NCI-H226 (cell line): ENCODE measurements around the gene ADARB2.
"Not testable (repeated sequence)": the region's sequence is repeated elsewhere in the genome, so short reads cannot be mapped to it uniquely, and the experiment has no call there.

Source experiments
- DNase-seq: peaks from one replicate; pipeline ENCODE4 v3.0.0-alpha.2; 2015

Gene ADARB2

DNA sequence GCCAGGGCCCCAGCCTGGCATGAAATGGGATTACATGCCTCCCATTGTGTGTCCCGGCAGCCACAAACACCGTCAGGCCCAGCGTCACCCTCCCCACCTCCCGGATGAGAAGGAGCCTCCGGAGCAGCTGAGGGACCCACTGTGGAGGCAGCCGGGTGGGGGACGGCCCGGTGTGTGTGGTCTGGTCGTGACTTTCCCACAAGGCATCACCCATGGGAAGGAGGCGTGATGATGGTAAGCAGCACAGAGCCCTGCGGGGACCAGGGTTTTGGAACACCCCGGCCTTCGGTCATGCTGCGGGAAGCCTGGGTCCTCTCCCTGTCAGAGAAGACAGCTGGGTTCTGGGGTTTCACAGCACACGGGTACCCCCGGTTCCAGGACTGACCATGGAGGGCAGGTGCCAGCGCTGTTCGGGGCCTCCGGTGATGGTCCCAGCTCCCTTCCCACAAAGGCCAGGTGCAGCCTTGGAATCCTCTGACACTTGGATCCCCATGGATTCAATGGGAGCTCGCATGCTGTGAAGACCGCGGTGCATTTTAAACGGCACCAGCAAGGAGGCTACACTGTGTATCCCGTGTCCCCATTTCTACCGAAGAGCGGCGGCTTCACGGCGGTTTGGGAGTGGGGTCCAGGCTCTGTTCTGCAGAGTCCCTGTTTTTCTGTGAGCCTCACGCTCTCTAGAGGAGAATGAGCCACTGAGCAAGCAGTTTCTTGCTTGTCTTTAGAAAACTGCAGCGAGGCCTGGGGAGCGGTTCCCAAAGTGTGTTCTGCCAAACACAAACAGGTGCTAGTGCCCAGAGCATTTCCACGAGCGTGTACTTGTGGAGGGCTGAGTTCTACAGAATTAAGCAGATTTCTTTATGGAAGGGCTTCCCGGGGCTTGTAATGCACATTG, 336.0 kb downstream of the ADARB2 start:
- no peak for DNase-seq

DNA sequence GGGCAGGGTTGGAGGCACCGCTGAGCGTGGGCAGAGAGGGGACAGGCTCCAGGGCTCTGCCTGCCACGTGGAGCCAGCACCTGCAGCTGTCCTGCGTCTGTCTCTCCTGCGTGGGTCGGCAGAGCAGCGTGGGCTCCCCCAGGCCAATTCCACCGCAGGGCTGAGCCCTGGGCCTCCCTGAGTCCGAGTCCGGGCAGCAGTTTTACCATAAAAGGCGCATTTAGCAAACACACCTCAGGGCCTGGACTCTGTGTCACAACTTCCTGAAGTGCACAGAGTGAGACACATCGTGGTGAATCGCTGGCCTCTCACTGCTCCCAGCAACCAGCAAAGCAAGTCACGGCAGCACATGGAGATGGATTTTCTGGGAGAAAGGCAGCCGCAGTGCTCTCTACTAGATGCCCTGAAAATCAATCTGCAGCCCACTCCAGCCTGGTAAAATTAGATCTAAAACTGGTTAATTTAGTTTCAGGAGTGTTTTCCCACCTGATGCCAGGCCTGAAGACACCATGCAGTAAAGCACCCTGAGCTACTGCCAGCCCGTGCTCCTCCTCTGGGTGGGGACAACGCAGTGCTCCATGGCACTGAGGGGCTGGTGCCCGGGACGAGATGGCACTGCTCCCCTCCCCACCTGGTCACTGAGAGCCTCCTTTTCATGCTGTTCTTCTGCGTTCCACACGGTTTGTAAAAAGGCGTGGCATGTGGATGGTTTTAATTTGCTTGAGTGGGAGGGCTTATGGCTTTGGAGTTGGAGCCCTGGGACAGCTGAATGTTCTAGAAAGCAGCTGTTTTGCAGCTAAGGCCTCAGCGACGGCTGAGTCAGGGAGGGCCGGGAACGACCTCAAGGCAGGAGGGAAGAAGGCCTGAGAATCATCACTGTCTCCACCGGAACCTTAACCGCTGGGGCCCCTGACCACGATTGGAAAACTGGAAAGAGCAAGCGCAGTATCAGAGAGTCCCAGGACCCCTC, 336.9 kb downstream of the ADARB2 start:
- no peak for DNase-seq

DNA sequence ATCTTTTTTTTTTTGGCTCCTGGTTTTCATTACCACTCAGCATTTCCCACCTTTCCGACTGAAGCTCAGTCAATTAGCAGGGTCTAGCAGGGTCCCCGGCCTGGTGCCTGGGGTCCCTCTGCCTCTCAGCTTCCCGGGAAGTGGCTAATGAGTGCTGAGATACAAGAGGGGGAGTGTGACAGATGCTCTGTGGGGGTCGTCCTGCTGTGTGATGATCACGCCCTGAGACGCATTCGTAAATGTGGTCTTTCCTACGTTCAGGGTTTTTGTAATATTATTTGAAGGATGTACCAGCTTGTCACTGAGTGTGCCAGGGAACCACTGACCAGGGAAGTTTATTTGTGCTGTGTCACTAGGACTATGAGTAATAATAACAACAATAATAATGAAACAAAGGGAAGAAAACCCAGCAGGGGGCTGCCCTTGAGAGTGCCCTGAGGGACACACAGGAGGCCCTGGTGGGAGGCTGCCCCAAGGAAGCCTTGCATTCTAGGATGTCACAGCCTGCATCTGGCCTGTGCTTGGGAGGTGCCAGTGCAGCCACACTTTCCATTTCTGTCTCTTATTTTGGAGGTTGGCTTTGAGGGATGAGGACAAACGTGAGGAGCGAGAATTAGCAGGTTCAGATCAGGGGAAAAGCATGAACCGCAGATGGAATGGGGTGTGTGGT, 337.8 kb downstream of the ADARB2 start:
- no peak for DNase-seq

DNA sequence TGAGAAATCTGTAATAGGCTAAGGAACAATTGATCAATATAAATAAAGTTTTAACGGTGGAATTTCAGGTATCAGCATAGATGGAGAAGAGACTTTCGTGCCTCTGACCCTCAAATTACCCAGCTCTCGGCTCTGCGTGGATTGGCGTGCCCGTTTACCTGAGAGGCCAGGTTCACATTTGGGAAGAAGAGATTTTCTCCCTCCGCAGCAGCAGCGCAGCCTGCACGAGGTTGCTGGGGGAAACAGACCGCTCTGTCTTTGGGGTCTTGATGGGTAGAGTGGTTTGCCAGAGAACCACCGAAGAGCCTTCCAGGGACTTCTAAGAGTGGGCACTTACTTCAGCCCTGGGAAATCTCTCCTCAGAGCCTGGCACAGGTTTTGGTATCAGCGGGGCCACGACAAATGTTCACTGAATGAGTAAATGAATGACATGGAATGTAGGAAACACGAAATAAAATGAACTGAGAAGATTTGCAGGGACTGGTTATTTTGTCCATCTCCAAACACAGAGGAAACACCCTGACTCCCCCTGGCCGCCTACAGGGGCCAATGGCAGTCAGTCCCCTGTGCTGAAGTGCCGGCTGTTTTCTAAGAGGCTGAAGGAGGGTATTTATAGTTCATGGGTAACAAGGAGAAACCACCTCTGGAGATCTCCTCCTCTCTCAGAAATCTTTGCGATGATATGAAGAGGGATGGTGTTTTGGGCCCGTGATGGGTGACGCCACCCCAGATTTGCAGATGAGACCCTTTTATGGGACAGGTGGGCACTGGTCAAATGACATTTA, 338.5 kb downstream of the ADARB2 start:
- no peak for DNase-seq

GRCh38 chr10:1398116-1398515, 339.2 kb downstream of the ADARB2 start:
- not testable (repeated sequence) for DNase-seq

DNA sequence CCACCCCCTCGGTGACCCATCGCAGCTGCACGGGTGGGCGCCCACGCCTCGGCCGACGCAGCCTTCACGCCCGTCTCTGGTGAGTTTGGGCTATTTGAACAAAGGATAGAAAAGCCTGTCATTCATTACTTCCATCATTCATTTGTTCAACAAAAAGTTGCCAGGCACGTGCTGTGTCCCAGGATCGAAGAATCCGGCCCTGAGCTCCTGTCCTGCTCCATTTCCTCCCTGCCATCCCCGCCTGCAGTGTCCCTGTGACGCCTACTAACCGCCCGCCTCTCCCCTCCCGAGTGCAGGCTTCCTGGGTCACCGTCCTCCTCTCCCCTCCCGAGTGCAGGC, 341.1 kb downstream of the ADARB2 start:
- DNase-seq, result no peak

DNA sequence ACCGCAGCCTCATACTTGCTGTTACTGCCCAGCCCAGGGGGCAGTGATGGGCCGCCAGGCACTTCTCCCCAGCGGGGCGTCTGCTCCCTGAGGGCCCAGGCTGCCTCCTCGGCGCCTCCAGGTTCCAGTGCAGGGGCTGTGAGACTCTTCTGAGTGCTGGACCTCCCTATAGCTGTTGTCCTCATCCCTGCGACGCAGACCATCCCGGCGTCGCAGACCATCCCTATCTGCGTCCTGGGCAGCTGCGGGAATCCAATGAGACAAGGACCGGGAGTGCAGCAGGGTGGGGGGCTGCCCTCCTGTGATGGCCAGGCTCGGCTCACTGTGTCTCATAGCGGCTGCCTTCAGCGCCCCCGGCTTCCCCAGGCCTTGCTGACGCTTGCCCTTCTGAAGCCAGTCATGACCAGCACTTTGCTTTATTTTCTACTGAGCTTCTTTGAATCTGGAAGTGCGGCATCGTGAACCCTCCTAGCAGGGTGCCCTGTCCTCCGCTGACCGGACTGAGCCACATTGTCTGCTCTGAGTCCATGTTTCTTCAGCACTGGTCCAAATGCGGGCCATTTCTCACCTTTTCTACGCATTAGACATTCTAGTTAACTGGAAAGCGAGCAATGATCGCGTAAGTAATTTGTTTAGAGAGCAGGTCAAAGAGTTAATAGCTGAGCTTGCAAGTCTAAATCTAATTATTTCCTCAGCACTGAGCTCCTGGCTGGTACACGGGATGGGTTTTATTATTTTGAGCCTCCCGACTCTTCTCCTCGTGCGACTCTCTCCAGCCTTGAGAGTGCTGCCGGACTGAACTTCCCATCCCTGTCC, 341.6 kb downstream of the ADARB2 start:
- DNase-seq, result no peak

DNA sequence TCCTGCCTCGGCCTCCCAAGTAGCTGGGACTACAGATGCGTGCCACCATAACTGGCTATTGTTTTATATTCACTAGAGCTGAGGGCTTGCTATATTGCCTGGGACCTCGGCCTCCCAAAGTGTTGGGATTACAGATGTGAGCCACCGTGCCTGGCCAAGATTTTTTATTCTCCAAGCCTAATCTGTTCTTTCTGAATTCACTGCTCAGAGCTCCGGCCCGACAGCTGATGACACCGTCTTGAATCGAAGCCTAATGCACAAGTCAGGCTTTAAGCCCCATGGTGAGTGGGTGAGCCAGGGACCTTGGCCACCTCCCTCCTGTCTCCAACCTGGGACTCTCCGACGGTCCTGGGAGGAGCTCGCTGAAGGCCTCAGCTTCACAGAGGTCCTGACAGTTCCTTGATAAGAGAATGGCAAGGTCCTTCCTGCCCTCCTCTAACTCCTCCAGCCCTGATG, 342.3 kb downstream of the ADARB2 start:
- DNase-seq, result no peak

DNA sequence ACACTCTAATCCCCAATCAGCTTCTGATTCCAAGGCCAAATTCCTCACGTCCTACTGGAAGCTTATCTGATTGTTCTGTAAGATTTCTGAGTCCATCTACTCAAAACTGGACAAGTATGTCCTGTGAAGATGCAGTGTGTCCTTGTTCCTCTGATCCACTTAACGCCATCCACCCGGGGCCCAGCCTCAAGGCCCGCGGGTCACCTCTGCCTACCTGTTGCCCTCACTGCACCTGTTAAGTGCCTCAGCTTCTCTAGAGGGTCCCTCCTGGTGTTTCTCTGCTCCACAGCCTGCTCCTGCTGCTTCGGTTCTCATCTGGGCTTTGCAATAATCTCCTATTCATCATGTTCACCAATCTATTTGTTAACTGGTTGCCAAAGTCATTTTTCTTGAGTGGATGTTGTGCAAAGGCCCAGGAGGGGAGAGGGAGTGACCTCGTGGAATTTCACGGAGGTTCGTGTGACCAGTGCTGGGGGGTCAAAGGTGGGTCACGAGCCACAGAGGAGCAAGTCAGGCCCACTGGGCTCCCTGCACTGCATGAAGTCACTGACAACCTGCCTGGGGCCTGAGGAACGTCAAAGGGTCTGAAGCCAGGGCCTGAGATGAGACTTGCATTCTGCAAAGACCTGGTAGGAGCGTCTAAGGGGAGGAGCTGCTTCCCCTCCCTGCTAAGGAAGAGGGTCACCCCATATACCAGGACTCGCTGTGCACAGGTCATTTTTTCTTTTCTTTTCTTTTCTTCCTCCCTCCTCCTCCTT, 343.0 kb downstream of the ADARB2 start:
- no peak for DNase-seq

DNA sequence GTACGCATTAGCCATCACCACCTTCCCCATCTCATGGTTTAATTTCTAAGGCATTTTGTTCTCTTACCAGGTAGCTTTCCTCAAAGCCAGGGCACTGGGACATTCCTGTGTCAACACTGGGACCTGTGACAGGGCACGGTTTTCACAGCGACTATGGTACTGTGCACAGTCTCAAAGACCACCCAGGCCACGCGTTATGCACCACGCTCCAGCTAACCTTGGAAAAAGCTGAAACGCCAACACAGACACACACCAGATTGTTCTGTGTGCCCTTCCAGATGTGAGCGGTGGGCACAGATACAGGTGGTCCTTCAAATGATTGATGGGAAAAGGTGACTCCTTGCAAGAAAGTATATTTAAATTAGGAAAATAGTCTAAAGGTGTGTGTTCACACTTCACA, 343.8 kb downstream of the ADARB2 start:
- DNase-seq, result no peak

GRCh38 chr10:1392127-1392526, 345.2 kb downstream of the ADARB2 start:
- DNase-seq, result no peak

DNA sequence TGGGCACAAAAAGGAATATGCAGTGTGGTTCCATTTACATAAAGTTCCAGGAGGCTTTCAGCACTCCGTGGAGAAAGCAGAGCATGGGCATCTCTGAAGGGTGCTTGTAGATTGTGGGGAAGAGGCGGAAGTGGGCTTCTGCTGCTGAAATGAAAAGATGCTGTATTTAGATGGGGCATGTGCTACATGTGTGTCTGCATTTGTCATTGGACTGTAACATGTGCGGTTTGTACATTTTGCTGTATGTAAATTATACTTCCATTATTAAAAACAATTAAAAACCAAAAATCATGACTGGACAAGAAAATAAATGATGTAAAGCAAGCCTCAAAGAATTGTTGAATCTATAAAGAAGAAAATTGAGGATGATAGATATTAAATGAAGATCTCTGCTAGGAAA, 347.1 kb downstream of the ADARB2 start:
- no peak for DNase-seq

DNA sequence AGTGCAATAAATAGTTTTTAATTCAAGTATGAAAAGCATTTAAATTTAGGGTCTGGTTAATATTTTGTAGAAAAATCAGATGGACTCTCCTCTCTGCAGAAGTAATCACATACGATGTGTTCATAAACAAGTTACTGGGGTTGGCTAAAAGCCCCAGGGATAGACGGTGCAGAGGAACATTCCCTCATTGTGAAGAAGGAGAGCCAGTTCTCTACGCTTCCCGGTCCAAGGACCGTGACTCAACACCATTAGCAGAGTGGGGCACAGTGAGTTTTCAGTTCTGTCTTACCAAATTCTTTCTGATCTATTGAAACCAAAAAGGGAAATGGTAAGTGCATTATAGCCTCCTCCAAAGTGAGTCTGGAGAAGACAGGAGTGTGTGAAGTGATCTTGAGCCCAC, 353.3 kb downstream of the ADARB2 start:
- no peak for DNase-seq

- DNase-seq, result no peak
Measured at GRCh38 chr10:1382711-1383110, 354.6 kb downstream of the ADARB2 start.

GRCh38 chr10:1381339-1381738, 356.0 kb downstream of the ADARB2 start:
- DNase-seq, result no peak

DNA sequence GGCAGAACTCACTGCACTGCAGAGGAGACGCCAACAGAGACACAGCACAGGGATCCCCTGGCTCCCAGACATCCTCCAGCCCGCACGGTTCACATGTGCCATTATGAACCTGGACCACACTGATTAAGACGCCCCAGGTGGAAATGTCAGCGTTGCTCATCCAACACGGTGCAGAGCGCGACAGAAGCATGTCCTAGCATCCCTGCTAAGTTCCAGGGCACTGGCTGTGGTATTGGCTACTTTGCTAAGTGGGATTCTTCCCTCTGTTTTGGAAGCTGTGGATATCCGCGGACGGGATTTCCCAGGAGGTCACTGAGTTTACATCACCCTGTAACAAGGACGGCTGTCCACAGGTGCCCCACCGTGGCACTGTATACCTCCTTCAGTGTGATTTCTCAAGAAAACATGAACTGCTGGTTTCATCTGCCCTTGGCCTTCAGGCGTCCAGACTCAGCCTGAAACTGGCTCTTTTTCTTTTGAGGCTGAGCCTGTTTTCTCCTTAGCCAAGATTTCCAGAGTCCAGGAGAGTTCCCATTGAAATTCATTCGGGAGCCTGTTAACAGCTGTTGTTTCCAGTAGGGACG, 357.1 kb downstream of the ADARB2 start:
- no peak for DNase-seq

DNA sequence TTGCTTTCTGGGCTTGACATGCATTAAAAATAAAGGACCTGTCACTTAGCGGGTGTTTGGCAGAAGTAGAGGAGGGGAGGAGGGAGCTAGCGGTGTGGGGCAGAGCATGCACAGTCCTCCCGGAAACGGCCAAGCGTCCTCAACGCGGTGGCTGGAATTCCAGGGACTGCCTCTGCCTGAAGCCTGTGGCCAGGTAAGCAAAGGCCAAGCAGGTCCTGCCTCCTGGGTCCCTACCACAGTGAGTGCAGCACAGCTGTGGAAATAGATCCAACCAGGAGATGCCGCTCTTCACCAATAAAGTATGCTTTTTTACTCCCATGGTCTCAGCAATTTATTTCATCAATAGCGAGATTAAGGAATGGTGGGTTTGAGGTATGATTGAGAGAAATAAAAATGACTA, 357.7 kb downstream of the ADARB2 start:
- no peak for DNase-seq

DNA sequence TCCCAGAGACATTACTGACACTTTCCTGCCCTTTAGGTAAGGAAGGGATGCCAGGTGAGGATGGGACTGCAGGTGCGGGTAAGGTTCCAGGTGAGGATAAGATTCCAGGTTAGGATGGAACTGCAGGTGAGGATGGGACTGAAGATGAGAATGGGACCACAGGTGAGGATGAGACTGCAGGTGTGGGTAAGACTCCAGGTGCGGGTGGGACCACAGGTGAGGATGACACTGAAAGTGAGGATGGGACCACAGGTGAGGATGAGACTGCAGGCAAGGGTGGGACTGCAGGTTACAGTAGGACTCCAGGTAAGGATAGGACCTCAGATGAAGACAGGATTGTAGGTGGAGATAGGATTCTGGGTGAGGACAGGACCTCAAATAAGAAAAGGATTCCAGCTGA, 358.9 kb downstream of the ADARB2 start:
- no peak for DNase-seq

GRCh38 chr10:1377740-1378397, 359.5 kb downstream of the ADARB2 start:
- DNase-seq, result no peak

DNA sequence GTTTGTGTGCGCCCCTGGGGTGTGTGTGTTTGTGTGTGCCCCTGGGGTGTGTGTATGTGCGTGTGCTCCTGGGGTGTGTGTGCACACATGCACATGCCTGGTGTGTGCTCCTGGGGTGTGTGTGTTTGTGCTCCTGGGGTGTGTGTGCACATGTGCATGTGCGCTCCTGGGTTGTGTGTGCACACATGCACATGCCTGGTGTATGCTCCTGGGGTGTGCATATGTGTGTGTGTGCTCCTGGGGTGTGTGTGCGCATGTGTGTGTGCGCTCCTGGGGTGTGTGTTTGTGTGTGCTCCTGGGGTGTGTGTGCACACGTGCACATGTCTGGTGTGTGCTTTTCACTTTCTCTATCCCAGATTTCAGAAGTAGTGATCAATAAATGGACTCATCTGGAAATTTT, 360.1 kb downstream of the ADARB2 start:
- no peak for DNase-seq
